GM19328 (cell line): ENCODE data around the gene MRC1.

Experiments used
- ATAC-seq: cut with Tn5 transposase; IDR thresholded peaks from one replicate; pipeline ENCODE4 v1.9.1; 2021; ENCODE audit warnings: mild to moderate bottlenecking, moderate library complexity; ENCODE audit not compliant: unreplicated experiment

Gene MRC1

GRCh38 chr10:17795083-17795482, 14.1 kb upstream of the MRC1 start:
- no peak for ATAC-seq

- ATAC-seq = no peak
Observed at GRCh38 chr10:17795813-17796594, 13.1 kb upstream of the MRC1 start.

GRCh38 chr10:17801507-17801906, 7.6 kb upstream of the MRC1 start:
- no peak for ATAC-seq

DNA sequence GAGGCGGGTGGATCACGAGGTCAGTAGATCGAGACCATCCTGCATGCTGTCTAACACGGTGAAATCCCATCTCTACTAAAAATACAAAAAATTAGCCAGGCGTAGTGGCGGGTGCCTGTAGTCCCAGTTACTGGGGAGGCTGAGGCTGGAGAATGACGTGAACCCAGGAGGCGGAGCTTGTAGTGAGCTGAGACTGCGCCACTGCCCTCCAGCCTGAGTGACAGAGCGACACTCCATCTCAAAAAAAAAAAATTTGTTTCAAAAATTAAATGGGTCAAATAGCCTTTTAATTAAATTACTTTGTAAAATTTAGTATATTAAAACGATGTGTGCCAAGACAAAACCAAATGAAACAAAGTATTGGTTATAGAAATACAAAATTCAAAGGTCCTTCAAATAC, 6.8 kb upstream of the MRC1 start:
- ATAC-seq = no peak

DNA sequence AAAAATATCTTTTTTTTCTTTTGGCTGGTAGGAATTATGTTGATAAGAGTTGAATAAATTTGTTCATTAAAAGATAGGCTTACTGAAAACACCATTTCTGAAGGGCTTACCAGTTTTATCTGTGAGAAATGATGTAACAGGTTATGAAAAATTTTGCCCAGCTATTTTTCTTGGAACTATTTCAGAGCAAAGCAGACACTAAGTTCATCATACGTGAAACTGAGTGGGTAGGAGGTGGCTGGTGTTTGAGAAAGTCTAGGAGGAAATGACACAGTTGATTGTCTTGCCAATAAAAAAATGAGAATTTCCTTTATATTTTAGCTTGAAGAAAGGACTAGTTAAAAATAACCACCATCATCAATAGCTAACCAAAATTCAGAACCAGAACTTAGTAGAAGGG, 6.2 kb upstream of the MRC1 start:
- ATAC-seq = no peak

- no peak for ATAC-seq
Observed at GRCh38 chr10:17805330-17805729, 3.8 kb upstream of the MRC1 start.

DNA sequence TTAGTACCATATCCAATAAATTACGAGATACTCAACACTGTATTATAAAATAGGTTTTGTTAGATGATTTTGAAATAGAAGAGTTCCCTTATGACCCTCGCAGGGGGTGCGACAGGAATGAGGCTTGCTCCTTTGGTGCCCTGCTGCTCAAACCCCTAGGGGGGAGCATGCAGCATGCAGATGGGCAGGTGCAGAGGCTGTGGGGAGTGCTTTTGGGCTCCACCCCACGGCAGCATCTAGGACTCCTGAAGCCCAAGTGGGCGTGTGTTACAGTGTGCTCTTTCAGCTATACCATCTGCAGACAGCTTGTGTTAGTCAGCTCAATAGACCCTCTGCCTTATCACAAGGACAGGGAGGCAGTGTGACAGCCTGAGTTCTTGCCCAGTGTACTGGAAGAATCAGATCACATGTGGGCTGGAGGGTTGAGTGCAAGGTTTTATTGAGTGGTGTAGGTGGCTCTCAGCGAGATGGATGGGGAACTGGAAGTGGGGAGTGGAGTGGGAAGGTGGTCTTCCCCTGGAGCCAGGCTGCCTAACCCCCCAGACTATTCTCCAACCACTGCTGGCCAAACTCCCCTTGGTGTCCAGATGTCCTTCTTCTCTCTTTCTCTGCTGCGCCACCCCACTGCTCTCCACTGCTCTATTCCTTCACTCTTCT, 3.1 kb upstream of the MRC1 start:
- peak; percentile 86 for ATAC-seq

DNA sequence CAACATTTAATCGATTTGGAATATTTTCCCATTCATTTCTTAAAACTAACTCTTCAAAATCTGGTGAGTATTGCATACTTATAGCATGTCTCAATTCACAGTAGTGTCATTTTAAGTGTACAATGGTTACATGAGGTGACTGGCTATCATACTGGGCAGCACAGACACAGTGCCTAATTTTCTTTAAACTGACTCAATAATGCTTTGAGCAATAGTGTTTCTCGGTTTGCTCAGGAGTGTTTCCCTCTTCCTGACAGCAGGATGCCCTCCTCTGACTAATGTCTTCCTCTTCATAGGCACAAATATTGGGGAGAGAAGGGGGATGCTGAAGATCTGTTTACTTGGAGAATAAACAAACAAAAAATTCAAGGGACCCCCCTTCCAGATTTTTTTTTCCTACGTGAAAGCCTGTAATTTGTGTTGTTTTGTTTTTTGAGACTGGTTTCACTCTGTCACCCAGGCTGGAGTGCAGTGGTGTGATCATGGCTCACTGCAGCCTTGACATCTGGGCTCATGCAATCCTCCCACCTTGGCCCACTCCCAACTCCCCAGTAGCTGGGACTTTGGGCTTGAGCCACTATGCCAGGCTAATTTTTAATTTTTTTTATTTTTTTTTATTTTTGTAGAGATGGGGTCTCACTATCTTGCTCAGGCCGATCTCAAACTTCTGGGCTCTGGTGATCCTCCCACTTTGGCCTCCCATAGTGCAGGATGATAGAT, 2.2 kb downstream of the MRC1 start:
- no peak for ATAC-seq

DNA sequence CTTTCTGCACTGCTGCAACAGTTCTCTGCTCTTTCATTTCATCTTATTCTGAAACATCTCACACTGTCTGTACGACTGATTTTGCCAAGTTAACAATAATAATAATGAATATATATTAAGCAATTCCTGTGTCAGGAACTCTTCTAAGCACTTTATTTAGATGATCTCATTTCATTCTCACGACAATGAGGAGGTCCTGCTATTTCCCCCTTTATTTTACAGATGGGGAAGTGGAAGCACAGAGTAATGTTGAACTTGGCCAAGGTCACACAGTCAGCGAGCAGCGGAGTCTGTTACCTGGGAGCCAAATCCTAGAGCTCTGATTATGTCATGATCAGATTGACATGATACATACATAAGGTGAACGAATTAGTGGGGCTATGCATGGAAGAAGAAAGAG, 5.8 kb downstream of the MRC1 start:
- ATAC-seq = no peak

GRCh38 chr10:17816199-17816598, 7.1 kb downstream of the MRC1 start:
- no peak for ATAC-seq

DNA sequence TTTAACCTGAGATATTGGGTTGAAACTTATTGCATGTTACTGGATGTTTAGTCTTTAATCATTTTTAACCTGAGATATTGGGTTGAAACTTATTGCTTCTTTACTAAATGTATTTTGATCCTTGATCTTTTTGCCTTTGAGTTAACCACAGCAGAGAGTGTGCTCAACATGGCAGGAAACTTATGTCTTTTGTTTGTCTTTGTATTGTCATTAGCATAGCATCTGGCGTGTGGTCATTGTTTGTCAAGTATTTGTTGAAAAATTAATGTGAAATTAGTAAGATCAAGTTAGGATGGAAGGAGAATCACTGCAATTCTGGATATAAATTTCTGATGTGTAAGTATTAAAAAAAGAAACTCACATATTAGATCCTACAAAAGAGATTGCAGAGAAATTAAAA, 8.2 kb downstream of the MRC1 start:
- ATAC-seq = no peak

GRCh38 chr10:17817790-17818189, 8.6 kb downstream of the MRC1 start:
- no peak for ATAC-seq

- ATAC-seq = no peak
Observed at GRCh38 chr10:17819836-17820235, 10.7 kb downstream of the MRC1 start.

DNA sequence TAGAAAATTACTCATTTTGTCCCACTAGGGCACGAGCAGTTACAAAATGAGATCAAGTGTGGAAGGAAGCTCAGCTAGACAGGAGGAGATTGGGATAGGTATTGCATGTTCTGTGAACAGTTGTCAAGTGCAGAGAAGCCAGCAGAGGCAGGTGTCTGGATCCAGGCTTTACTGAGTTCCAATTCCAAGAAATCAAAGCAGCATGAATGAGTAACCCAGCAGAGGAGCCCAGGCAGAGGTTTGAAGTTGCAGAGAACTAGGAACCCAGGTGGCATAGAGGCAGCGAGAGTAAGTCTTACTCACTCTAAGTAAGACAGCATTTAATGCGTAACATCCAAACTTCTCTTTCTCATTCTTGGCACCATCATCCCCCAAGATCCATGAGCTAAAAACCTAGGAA, 11.8 kb downstream of the MRC1 start:
- no peak for ATAC-seq

GRCh38 chr10:17821893-17822292, 12.7 kb downstream of the MRC1 start:
- no peak for ATAC-seq

GRCh38 chr10:17831341-17831740, 22.2 kb downstream of the MRC1 start:
- no peak for ATAC-seq

DNA sequence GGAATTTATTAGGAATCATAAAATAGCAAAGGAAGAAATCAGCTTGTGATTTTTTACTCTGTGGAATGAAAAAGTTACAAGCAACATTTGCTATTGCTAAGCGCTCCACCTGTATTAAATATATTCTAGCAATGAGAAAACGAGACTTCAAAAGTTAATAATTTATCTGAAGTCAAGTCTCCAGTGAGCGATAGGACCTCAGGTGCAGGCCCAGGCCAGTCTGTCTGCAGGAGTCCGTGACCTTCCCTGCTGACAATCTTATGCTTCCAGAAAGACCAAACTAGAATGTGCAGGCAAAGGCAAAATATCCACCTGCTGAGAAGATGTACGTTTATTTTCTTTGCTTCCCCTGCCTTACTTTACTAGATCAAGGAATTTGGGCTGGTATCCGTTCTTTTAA, 22.7 kb downstream of the MRC1 start:
- ATAC-seq = no peak

DNA sequence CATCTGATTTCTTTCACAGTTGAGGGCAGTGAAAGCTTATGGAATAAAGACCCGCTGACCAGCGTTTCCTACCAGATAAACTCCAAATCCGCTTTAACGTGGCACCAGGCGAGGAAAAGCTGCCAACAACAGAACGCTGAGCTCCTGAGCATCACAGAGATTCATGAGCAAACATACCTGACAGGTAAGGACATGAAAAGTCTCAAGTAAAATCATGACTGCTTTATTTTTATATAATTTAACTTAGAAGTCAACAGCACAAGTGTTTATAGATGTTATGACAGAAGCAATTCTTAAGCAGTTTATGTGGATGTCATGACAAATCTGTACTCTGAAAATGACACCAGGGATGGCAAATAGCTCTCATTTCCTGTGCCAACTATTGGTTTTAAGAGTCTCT, 24.5 kb downstream of the MRC1 start:
- ATAC-seq = no peak

DNA sequence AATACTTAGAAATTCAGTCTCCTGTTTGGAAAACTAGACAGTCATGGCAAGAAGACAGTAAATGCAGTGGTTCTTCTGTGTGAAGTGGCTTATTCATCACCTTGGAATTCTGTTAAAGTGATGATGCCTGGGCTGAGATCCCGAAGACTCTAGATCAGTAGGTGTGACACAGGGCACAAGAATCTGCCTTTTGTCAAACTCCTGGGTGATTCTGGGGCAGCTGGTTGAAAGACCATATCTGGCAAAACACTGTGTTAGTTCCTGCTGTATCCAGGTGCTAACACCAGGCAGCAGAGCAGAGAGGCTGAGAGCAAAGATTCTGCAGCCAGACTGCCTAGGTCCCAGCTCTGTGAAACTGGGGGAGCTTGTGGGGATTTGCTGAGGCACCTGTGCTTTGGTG, 26.5 kb downstream of the MRC1 start:
- ATAC-seq = no peak

- ATAC-seq = no peak
Observed at GRCh38 chr10:17836942-17837341, 27.8 kb downstream of the MRC1 start.

DNA sequence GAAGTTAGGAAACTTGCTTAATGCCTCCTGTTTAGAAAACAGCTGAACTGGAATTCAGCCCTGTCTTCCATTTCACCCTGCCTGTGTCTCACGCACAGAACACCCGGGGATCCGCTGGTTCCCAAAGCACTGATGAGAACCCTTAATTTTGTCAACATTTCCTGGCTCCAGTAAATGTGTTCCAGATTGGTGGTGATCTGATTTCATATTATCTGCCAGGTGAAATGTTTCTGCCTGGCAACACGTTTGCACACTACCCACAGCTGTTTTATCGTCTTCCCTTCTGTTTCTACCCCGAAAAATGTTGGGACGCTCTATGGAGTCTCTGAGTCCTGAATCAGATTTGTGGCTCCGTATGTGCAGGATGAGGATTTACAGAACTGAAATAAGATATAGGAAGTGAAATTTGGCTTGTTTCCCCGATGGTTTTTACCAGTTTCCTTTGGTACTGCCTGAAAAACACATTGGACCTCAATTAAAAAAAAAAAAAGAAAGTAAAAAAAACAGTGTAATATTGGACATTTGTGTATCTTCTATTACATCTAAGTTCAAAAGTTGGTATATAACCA, 29.0 kb downstream of the MRC1 start:
- ATAC-seq = no peak

DNA sequence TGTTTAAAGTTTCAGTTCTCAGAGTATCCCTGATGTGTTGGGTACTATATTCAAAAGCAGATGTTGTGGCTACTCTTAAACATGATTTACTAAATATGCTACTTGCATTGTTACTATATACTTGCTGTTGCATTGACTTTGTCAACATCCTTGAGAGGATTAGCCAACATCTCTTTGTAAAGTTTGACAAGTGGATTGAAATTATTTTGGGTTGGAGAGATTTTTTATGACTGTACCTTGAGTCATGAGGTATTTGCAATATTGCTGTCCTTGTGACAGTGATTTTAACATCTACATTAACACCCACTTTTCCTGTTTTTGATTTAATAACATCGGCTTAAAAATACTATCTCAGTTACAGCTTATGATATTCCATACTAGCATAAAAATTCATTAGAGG, 31.9 kb downstream of the MRC1 start:
- no peak for ATAC-seq
